Subcutaneous adipose tissue (tissue), 4 donors: ENCODE measurements around the gene SLC36A3. TPM values are rescaled to one million over a fixed set of nuclear protein-coding genes. Genes with fewer than 3 reads are reported as not detected.

Experiments used
- CTCF ChIP-seq: fragments of 450-650 bp; IDR thresholded peaks from one replicate; pipeline ENCODE4 v1.5.1; 2016; ENCODE audit warnings: low read depth, mild to moderate bottlenecking, control low read depth, antibody characterized with exemption, moderate library complexity
- total RNA-seq, 4 donors: library from RNA; depleted of rRNA; stranded (reverse); fragments of >200 nt; gene quantifications; one replicate each; pipeline ENCODE4 v1.1.0, GENCODE V29; 2016

SLC36A3 gene
- total RNA-seq, 4 donors from 2014 or later, result not detected

GRCh38 chr5:151298063-151298855, 5.3 kb downstream of the SLC36A3 start:
- TF ChIP-seq CTCF, result no peak

- no peak for TF ChIP-seq CTCF
Observed at GRCh38 chr5:151296974-151297373, 6.6 kb downstream of the SLC36A3 start.

- no peak for TF ChIP-seq CTCF
Observed at GRCh38 chr5:151296478-151296830, 7.1 kb downstream of the SLC36A3 start.

- TF ChIP-seq CTCF, result no peak
Observed at GRCh38 chr5:151295791-151296477, 7.6 kb downstream of the SLC36A3 start.

- TF ChIP-seq CTCF, result no peak
Observed at GRCh38 chr5:151295138-151295537, 8.4 kb downstream of the SLC36A3 start.

- no peak for TF ChIP-seq CTCF
Observed at GRCh38 chr5:151293624-151294023, 9.9 kb downstream of the SLC36A3 start.

- no peak for TF ChIP-seq CTCF
Observed at GRCh38 chr5:151288180-151288579, 15.4 kb downstream of the SLC36A3 start.
